ENCODE results near the gene ZC3H7A.

Gene ZC3H7A

DNA sequence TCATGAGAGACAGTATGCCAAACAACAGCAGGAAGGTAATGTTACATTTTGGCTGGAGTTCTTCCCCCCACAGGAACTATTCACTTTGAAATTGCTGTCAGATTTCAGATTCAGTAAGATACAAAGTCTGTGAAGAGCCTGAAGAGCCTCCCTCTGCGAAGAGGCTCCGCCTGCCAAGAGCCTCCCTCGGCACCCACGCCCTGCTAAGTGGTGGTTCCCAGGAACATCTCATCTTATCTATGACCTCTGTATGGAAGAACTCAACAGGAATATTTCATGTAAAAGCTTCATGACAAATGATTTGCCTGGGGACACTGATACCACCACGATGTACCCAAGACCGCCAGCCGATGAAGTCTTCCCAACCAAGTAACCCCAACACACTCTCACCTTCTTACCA lies 3.2 kb downstream of the ZC3H7A start:
- no peak for ATAC-seq
- TF ChIP-seq, protein P1, sequence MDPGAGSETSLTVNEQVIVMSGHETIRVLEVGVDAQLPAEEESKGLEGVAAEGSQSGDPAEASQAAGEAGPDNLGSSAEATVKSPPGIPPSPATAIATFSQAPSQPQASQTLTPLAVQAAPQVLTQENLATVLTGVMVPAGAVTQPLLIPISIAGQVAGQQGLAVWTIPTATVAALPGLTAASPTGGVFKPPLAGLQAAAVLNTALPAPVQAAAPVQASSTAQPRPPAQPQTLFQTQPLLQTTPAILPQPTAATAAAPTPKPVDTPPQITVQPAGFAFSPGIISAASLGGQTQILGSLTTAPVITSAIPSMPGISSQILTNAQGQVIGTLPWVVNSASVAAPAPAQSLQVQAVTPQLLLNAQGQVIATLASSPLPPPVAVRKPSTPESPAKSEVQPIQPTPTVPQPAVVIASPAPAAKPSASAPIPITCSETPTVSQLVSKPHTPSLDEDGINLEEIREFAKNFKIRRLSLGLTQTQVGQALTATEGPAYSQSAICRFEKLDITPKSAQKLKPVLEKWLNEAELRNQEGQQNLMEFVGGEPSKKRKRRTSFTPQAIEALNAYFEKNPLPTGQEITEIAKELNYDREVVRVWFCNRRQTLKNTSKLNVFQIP (CRISPR knock-in tag; IDR thresholded peaks at IDR 0.05; ENCODE audit: borderline replicate concordance, low read depth) = no peak
- no peak for TF ChIP-seq SNAI2 (CRISPR knock-in tag; IDR thresholded peaks at IDR 0.05)
- TF ChIP-seq, protein P2, sequence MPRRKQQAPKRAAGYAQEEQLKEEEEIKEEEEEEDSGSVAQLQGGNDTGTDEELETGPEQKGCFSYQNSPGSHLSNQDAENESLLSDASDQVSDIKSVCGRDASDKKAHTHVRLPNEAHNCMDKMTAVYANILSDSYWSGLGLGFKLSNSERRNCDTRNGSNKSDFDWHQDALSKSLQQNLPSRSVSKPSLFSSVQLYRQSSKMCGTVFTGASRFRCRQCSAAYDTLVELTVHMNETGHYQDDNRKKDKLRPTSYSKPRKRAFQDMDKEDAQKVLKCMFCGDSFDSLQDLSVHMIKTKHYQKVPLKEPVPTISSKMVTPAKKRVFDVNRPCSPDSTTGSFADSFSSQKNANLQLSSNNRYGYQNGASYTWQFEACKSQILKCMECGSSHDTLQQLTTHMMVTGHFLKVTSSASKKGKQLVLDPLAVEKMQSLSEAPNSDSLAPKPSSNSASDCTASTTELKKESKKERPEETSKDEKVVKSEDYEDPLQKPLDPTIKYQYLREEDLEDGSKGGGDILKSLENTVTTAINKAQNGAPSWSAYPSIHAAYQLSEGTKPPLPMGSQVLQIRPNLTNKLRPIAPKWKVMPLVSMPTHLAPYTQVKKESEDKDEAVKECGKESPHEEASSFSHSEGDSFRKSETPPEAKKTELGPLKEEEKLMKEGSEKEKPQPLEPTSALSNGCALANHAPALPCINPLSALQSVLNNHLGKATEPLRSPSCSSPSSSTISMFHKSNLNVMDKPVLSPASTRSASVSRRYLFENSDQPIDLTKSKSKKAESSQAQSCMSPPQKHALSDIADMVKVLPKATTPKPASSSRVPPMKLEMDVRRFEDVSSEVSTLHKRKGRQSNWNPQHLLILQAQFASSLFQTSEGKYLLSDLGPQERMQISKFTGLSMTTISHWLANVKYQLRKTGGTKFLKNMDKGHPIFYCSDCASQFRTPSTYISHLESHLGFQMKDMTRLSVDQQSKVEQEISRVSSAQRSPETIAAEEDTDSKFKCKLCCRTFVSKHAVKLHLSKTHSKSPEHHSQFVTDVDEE (CRISPR knock-in tag; IDR thresholded peaks at IDR 0.05) = no peak
- TF ChIP-seq OSR1 (CRISPR knock-in tag; IDR thresholded peaks at IDR 0.05) = no peak
- no peak for TF ChIP-seq TCF4 (CRISPR knock-in tag; IDR thresholded peaks at IDR 0.05; ENCODE audit: borderline replicate concordance)
- no peak for TF ChIP-seq PPARA (CRISPR knock-in tag; IDR thresholded peaks at IDR 0.05; ENCODE audit: borderline replicate concordance)
- TF ChIP-seq, protein P3, sequence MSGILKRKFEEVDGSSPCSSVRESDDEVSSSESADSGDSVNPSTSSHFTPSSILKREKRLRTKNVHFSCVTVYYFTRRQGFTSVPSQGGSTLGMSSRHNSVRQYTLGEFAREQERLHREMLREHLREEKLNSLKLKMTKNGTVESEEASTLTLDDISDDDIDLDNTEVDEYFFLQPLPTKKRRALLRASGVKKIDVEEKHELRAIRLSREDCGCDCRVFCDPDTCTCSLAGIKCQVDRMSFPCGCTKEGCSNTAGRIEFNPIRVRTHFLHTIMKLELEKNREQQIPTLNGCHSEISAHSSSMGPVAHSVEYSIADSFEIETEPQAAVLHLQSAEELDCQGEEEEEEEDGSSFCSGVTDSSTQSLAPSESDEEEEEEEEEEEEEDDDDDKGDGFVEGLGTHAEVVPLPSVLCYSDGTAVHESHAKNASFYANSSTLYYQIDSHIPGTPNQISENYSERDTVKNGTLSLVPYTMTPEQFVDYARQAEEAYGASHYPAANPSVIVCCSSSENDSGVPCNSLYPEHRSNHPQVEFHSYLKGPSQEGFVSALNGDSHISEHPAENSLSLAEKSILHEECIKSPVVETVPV (CRISPR knock-in tag; IDR thresholded peaks at IDR 0.05) = no peak

DNA sequence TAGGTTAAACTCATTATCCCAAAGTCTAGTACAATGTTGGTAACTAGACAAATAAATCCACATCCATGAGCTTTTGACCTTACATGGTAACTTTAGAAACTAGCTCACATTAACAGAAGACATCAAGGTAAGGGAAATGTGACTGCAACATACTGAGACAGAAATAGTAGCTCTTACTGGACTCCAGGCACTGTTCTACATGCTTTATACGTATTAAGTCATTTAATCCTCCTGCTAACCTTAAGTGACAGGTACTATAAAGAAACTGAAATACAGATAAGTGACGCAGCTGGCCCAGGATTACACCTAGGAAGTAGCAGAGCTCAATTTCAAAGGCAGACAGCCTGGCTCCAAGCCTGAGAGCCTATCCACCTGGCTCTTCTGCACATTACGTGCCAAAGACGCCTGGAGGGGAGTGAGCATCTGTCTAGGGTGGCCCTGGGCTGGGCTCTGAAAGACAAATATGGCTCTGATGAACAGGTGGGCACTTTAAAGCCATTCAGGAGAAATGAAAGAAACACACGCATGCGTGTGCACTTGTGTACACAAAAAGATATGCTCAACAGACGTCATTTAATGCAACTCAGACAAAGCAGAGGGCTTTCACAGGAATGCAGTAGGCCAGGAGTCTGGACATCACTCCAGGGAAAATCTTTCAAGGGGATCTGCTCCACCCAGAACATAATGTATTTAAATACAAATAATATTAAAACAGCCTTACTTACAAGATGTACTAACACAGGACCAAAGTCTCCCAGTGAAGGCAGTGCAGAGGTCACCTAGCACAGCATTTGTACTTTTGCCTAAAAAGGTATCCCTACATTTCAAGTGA lies 4.4 kb downstream of the ZC3H7A start:
- no peak for TF ChIP-seq SNAI2 (CRISPR knock-in tag; IDR thresholded peaks at IDR 0.05)
- TF ChIP-seq CSDC2 (CRISPR knock-in tag; IDR thresholded peaks at IDR 0.05) = no peak
- no peak for ATAC-seq

DNA sequence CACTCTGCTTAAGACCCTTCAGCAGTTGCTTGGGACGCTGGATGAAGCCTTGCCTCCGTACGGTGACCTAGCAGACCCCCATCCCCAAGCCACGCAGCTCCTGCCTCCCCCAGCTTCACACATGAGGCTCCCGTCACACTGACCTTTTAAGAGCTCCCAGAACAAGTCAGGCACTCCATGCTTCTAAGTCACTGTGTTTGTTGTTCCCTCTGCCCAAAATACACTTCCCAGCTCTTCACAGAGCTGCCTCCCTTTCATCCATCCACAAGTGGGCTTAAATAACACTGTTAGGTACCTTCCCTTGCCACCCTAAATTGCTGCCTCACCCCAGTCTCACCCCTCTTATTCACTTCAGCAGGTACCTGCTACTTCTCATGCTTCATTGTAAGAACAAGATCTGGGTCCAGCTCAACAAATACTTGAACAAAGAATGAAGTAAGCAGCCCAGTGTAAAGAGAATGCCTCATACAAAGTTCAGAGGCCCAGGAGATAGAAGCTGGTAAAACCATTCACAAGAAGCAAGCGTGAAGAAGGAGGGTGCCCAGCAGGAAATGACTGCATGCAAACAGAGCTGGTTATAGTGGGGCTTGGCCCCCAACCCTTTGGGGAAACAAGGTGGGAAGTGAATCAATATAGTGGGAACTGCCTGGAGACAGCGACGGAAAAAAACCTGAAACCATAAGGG lies 5.8 kb downstream of the ZC3H7A start:
- ATAC-seq = no peak
- TF ChIP-seq ISL1 (CRISPR knock-in tag; IDR thresholded peaks at IDR 0.05) (no peak), GLIS3 (CRISPR knock-in tag; IDR thresholded peaks at IDR 0.05) (no peak), TCF4 (CRISPR knock-in tag; IDR thresholded peaks at IDR 0.05; ENCODE audit: borderline replicate concordance) (no peak), RARB (CRISPR knock-in tag; IDR thresholded peaks at IDR 0.05) (no peak), ESRRG (CRISPR knock-in tag; IDR thresholded peaks at IDR 0.05) (no peak), ZFP30 (CRISPR knock-in tag; IDR thresholded peaks at IDR 0.05) (no peak), PPARA (CRISPR knock-in tag; IDR thresholded peaks at IDR 0.05; ENCODE audit: borderline replicate concordance) (no peak), CSDC2 (CRISPR knock-in tag; IDR thresholded peaks at IDR 0.05) (no peak), ZNF565 (CRISPR knock-in tag; conservative IDR thresholded peaks at IDR 0.05; ENCODE audit: low read depth) (no peak), TOX (CRISPR knock-in tag; IDR thresholded peaks at IDR 0.05; ENCODE audit: borderline replicate concordance) (no peak), BACH2 (CRISPR knock-in tag; IDR thresholded peaks at IDR 0.05; ENCODE audit: borderline replicate concordance) (no peak), OSR1 (CRISPR knock-in tag; IDR thresholded peaks at IDR 0.05) (no peak)
- TF ChIP-seq, protein P1 (CRISPR knock-in tag; IDR thresholded peaks at IDR 0.05; ENCODE audit: borderline replicate concordance, low read depth) = no peak
- TF ChIP-seq, protein P4, sequence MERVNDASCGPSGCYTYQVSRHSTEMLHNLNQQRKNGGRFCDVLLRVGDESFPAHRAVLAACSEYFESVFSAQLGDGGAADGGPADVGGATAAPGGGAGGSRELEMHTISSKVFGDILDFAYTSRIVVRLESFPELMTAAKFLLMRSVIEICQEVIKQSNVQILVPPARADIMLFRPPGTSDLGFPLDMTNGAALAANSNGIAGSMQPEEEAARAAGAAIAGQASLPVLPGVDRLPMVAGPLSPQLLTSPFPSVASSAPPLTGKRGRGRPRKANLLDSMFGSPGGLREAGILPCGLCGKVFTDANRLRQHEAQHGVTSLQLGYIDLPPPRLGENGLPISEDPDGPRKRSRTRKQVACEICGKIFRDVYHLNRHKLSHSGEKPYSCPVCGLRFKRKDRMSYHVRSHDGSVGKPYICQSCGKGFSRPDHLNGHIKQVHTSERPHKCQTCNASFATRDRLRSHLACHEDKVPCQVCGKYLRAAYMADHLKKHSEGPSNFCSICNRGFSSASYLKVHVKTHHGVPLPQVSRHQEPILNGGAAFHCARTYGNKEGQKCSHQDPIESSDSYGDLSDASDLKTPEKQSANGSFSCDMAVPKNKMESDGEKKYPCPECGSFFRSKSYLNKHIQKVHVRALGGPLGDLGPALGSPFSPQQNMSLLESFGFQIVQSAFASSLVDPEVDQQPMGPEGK (CRISPR knock-in tag; IDR thresholded peaks at IDR 0.05; ENCODE audit: borderline replicate concordance) = no peak

Measured in SK-N-SH treated with all-trans-retinoic acid at 6 μM for 48 hours (cell line).